ENCODE data around the gene FBXO5. TPM values are rescaled to one million over a fixed set of nuclear protein-coding genes. Genes with fewer than 3 reads are reported as not detected.
A peak's percentile ranks its signal among the peaks of the same experiment; 100 is the strongest.

FBXO5 gene
- total and polyA plus RNA-seq, 9 of the 15 experiments (the other 6 are each of a cell fraction or from before 2014, with no cell fraction given), result 17.8 to 89.3 (median 62.9) TPM

- Histone ChIP-seq H3K4me1 (replicated peaks in 1 of 2; ENCODE audit: control insufficient read depth in 2 of 2, insufficient read depth in 2 of 2, low read length in 2 of 2) (no peaks in the 10 kb centered on the region), H2AFZ (ENCODE audit: low read depth, low read length) (no peak overlapping the region), H3K9me3 (replicated peaks; ENCODE audit: control insufficient read depth, insufficient read depth, low read depth, low read length) (no peaks in the 10 kb centered on the region), H3K9ac (ENCODE audit: insufficient read depth in 1 of 2, low read depth in 2 of 2, low read length in 2 of 2) (no peak overlapping the region), H3K27ac (ENCODE audit: extremely low read depth, low read depth, low read length) (no peak overlapping the region), H3K9me1 (ENCODE audit: control insufficient read depth, insufficient read depth, low read length) (no peaks in the 10 kb centered on the region), H3K36me3 (ENCODE audit: control insufficient read depth, insufficient read depth, low read length) (peaks cover 86% of the 10 kb centered on the region), H3K4me2 (ENCODE audit: insufficient read depth, low read length) (no peak overlapping the region), H3K4me3 (no peak overlapping the region), H3K79me2 (ENCODE audit: control insufficient read depth, insufficient read depth, low read length) (peaks cover 83% of the 10 kb centered on the region), H3K27me3 (ENCODE audit: control insufficient read depth in 2 of 2, insufficient read depth in 2 of 2, low read length in 2 of 2) (no peaks in the 10 kb centered on the region), H4K20me1 (replicated peaks; ENCODE audit: control insufficient read depth, insufficient read depth, low read length) (no peaks in the 10 kb centered on the region)
- in situ Hi-C loops (cut with MboI), result loop anchor here (25.0 kb wide), 2 partner anchors 1519 to 1581 kb away; partner anchors contain the start of gene CNKSR3
- intact Hi-C loops (cut with micrococcal nuclease), result no loop called here
- ChIA-PET CTCF (ENCODE audit: low intra/inter-chr PET ratio) (no interaction called here), POLR2A (interaction anchor here (1.4 kb wide), 1 partner anchor 10 kb away, joined by 5 read pairs; the partner anchor contains the start of gene FBXO5)
- DNase-seq (ENCODE audit: extremely low read depth in 1 of 4, low spot score in 3 of 4) (peak in 1 of 4 experiments; percentile 21), ATAC-seq (peak; percentile 71), FAIRE-seq (no peak)
- BruUV-seq (replicated peaks), result no TSS peak
- TF ChIP-seq ZNF785 (CRISPR knock-in tag; IDR thresholded peaks at IDR 0.05) (no peak), ZNF695 (CRISPR knock-in tag; IDR thresholded peaks at IDR 0.05) (no peak), SIN3A (IDR thresholded peaks at IDR 0.05; ENCODE audit: borderline replicate concordance in 2 of 2, control insufficient read depth in 1 of 2, low read depth in 2 of 2, low read length in 2 of 2) (no peak), E2F4 (CRISPR knock-in tag; IDR thresholded peaks at IDR 0.05; ENCODE audit: low read depth) (no peak), ZBTB11 (CRISPR knock-in tag; IDR thresholded peaks at IDR 0.05) (no peak), POLR2A (conservative IDR thresholded peaks at IDR 0.05) (peak; percentile 33; the same call in 1 of the 2 replicates), NFIC (IDR thresholded peaks at IDR 0.05) (no peak), CTCF (IDR thresholded peaks at IDR 0.05 in 2 of 3, conservative IDR thresholded peaks at IDR 0.05 in 1 of 3; ENCODE audit: insufficient read depth in 2 of 3, low read depth in 1 of 3, low read length in 3 of 3) (0 out of 6 replicates have a peak, but pooled peaks of 1 of the 3 experiments have one; percentile 26), CREB5 (CRISPR knock-in tag; IDR thresholded peaks at IDR 0.05) (no peak), TFAM (CRISPR knock-in tag; conservative IDR thresholded peaks at IDR 0.05) (no peak), ZNF511 (CRISPR knock-in tag; IDR thresholded peaks at IDR 0.05) (no peak), ZNF311 (CRISPR knock-in tag; IDR thresholded peaks at IDR 0.05) (no peak), ZNF274 (IDR thresholded peaks at IDR 0.05; ENCODE audit: borderline replicate concordance, low read depth, low read length) (no peak)
These were observed 10.6 kb upstream of the FBXO5 start for GRCh38 chr6:152993431-152993830.
